A172 (cell line): ENCODE measurements around the gene BANF1. TPM values are rescaled to one million over a fixed set of nuclear protein-coding genes. Genes with fewer than 3 reads are reported as not detected.

Experiments
- DNase-seq: peaks from one replicate; pipeline ENCODE4 v3.0.0-alpha.2; 2015; ENCODE audit warnings: low spot score
- total RNA-seq: library from RNA; depleted of rRNA; stranded (reverse); fragments of >200 nt; shearing (Covaris generic); gene quantifications from 2 replicates; pipeline ENCODE4 v1.2.3, GENCODE V29; 2014; rRNA removed

Gene BANF1
- 53.2 and 72.3 TPM in 2 replicates for total RNA-seq

- DNase-seq = peak; percentile 91
Measured at GRCh38 chr11:66001942-66002647, at the start of gene BANF1, which contains the start of gene EIF1AD. BANF1 (plus strand) TSS chr11:66002503; CDS start chr11:66003251, 748 bp downstream. EIF1AD (minus strand) TSS chr11:66002157; CDS start chr11:66000389, 1,768 bp downstream.

- no peak for DNase-seq
Measured at GRCh38 chr11:65953471-65953870, 48.8 kb upstream of the BANF1 start.

GRCh38 chr11:65954771-65955170, 47.5 kb upstream of the BANF1 start:
- no peak for DNase-seq

- no peak for DNase-seq
Measured at GRCh38 chr11:65958291-65958690, 44.0 kb upstream of the BANF1 start.

- no peak for DNase-seq
Measured at GRCh38 chr11:65958774-65959420, 43.4 kb upstream of the BANF1 start.

- DNase-seq = no peak
Measured at GRCh38 chr11:65960824-65961266, 41.5 kb upstream of the BANF1 start.

GRCh38 chr11:65961267-65962140, 40.8 kb upstream of the BANF1 start, which contains the start of gene SART1:
SART1 (plus strand) TSS chr11:65961734; CDS start chr11:65961781, 47 bp downstream.
- DNase-seq = peak; percentile 92

DNA sequence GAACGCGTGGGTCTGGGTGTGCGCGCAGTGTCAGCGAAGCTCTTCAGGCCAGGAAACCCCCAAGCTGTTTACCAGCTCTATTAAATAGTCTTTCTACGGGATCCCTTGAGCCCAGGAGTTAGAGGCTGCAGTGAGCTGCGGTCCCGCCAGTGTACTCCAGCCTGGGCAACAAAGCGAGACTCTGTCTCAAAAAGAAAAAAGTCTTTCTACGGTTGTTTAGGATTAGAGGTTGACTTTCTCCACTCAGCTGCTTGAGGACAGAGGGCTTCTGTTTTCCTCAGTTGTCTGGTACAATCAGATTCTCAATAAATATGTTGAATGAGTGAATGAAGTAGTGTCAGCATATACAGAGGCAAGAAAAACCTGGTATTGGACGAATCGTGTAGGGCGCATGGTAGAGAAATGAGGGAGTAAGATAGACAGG, 40.1 kb upstream of the BANF1 start:
- DNase-seq = no peak

DNA sequence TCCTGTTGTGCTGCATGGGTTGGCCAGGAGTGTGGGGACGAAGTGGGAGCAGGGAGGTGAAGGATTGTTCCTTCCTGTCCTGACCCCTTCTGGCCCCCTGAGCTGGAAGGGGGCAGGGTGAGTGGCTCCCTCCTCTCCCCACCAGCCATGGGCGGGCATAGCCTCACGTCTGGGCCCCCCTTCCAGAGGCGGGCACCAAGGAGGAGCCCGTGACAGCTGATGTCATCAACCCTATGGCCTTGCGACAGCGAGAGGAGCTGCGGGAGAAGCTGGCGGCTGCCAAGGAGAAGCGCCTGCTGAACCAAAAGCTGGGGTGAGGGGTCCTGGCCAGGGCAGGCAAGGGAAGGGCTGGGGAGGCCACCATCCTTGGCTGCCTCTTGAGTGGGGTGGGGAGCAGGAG, 37.4 kb upstream of the BANF1 start:
- no peak for DNase-seq

DNA sequence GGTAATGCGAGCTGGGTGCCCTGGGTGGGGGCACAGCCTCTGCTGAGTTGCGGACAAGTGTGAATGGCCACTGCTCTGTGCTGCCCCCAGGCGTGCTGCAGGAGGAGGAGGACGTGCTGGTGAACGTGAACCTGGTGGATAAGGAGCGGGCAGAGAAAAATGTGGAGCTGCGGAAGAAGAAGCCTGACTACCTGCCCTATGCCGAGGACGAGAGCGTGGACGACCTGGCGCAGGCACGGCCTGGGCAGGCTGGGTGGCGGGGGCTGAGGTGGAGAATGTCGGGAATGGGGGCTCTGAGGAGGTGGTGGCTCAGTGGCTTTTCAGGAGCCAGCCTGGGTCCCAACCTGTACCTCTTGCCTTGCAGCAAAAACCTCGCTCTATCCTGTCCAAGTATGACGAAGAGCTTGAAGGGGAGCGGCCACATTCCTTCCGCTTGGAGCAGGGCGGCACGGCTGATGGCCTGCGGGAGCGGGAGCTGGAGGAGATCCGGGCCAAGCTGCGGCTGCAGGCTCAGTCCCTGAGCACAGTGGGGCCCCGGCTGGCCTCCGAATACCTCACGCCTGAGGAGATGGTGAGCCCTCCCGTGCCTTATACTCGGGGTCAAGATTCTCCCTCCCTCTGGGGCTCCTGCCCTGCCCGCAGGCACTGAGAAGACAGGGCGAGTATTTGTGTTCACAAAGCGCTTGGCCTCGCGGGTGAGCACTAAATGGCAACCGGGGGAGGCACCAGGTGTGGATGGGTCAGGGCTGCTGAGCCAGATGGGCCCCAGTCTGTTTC, 36.1 kb upstream of the BANF1 start:
- DNase-seq = no peak

GRCh38 chr11:65967329-65967934, 34.9 kb upstream of the BANF1 start:
- DNase-seq = no peak

DNA sequence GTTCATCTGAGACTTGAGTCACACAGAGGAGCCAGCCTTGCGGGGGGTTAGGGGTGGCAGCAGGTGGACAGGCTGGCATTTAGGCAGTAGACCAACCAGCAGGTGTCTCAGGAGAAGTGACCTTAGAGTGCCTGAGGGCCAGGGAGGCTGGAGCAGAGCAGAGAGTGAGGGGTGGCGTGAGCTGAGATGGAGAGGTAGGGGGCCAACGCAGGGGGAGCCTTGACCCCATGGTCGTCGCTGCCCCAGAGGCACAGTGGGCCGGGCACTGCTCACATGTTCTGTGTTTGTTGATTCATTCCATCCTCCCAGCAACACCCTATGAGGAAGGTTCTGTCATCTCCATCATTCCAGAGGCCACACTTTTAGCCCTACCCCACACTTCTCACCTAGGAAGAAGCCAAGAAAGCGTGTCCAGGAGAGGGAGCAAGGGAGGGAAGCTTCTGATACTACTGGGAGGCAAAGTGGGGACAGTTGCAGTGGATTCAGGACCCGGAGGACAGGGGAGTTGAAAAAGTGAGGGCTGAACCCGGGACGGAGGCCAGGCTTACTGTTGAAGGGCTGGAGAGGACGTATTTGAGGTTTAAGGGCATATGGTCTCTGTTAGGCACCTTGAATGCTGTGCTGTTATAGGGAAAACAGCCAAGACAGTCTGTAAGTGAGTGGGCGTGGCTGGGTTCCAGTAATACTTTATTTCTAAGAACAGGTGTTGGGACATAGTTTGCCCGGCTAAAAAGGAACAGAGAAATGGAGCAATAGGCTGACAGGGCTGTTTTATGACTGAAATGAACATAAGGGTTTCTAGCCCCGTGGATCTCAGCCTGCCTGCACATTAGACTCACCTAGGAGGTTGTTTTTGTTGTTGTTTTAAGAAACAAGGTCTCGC, 33.5 kb upstream of the BANF1 start:
- DNase-seq = no peak

DNA sequence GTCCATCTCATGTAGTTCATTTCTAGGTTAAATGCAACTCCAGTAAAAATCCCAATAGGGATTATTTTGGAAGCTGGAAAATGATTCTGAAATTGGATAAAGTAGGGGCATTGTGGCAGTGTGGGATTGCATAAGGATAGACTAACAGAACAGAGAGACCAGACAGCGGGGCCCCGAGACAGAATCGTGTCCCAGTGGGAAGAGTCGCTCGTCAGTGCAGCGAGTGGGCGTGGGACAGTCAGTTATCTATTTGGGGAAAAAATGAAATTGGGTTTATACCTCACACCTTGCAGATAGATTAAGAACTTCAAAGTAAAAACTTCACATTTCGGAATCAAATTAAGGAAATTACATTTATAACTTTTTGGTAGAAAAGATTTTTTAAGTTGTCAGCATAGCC, 30.2 kb upstream of the BANF1 start:
- no peak for DNase-seq

GRCh38 chr11:65973439-65974110, 28.7 kb upstream of the BANF1 start:
- peak; percentile 41 for DNase-seq

GRCh38 chr11:65975771-65976170, 26.5 kb upstream of the BANF1 start:
- DNase-seq = no peak

DNA sequence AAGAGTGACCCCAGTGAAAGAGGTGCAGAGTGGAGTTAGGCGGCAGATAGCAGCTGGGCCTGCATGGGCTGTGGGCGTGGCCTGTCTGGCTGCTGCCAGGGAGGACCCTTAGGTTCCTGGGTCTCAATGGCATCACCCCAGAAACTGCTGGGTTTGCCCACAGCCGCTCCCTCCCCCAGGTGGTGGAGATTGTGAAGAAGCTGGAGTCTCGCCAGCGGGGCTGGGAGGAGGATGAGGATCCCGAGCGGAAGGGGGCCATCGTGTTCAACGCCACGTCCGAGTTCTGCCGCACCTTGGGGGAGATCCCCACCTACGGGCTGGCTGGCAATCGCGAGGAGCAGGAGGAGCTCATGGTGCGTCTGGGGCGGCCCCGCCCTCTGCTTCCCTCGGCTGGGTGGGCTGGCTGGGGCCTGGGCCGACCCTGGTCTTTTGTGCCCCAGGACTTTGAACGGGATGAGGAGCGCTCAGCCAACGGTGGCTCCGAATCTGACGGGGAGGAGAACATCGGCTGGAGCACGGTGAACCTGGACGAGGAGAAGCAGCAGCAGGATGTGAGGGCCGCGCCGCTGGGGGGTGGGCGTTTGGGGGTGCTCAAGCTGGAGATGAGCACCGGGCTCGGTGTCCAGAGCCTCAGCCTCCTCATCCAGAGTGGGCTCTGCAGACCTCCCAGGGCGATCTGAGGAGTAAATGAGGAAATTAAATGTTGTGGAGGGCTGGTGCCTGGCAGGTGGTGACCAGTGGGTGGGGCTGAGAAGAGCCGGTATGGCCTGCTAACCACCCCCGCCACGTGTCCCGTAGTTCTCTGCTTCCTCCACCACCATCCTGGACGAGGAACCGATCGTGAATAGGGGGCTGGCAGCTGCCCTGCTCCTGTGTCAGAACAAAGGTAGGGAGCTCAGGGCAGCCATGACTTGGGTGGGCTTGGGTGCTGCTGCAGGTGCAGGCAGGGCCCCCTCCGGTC, 25.8 kb upstream of the BANF1 start:
- no peak for DNase-seq

DNA sequence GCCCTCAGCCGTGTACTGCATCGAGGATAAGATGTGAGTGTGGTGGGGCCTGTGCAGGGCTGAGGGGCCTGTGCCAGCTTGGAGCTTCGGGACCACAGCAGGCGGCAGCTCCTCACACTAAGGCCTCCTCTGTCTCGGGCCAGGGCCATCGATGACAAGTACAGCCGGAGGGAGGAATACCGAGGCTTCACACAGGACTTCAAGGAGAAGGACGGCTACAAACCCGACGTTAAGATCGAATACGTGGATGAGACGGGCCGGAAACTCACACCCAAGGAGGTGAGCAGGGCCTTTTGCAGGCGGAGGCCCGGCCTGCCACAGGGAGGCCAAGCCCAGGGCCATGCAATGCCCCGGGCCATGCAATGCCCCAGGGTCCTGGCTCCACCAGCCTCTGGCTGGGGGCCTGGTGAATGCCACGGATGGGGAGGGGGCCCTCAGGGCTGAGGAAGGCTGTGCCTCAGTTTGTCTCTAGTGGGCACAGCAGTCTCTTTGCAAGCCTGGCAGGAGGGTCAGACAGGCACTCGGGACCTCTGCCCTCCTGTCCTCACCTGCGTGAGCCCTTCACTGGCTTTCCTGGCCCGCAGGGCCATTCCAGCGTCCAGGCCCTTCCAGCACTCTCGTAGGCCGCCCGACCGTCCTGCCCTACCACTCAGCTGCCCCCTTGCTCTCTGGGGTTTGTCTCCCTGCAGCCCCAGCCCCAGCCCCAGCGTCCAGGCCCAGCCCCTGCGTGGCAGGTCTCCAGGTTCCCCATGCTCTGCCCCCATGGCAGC, 24.5 kb upstream of the BANF1 start:
- no peak for DNase-seq
